HG02623 (cell line): ENCODE results near the gene RIMS3.

Source experiments
- ATAC-seq: cut with Tn5 transposase; IDR thresholded peaks from one replicate; pipeline ENCODE4 v1.9.1; 2021; ENCODE audit warnings: moderate library complexity; ENCODE audit not compliant: unreplicated experiment

Gene RIMS3

DNA sequence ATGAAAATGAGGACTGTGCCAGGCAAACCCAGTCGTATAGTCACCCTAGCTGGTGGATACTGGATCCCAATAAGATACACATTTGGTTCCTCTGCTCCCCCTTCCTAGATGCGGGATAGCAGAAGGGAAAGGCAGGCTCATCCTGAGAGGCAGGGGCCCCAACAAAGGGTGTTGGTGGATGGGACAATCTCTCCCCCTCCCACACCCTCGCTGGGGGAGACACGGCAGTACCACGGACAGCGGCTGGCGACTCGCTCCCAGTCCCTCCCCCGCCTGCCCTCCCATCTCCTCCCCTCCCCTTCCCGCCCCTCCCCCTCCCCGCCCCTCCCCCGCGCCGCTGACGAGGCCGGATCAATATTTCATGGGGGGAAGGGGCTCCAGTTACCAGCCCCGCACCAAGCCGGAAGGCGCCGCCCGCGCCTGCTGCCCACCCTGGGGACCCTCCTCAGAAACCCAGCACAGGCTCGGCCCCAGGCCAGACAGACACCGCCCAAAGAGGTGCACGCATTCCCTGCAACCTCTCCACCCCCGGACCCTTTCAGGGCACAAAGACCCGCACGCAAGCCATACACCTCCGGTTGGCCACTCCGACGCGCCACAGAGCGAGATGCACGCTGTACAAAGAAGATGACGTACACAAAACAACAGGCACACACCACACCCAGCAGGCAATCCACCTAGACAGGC is 11.5 kb downstream of the RIMS3 start:
- ATAC-seq, result no peak

DNA sequence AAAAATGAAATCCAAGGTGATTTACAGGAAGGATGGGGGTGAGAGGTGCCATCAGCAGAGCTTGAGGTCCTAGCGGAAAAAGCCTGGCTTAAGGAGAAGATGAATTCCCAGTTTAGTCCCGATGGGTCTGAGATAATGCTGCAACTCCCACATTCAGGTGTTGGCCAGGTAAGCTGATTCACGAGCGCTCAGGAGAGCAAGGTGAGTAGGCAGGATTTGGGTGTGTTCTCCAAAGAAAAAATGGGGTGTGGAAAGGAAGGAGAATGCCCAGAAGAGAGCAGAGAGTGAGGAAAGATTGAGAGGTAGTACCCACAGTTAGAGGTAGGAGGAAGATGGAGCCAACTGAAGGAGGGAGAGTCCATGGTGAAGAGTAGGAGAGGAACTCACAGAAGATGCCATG is 12.5 kb downstream of the RIMS3 start:
- no peak for ATAC-seq

GRCh38 chr1:40652468-40652867 is 13.0 kb downstream of the RIMS3 start:
- no peak for ATAC-seq

DNA sequence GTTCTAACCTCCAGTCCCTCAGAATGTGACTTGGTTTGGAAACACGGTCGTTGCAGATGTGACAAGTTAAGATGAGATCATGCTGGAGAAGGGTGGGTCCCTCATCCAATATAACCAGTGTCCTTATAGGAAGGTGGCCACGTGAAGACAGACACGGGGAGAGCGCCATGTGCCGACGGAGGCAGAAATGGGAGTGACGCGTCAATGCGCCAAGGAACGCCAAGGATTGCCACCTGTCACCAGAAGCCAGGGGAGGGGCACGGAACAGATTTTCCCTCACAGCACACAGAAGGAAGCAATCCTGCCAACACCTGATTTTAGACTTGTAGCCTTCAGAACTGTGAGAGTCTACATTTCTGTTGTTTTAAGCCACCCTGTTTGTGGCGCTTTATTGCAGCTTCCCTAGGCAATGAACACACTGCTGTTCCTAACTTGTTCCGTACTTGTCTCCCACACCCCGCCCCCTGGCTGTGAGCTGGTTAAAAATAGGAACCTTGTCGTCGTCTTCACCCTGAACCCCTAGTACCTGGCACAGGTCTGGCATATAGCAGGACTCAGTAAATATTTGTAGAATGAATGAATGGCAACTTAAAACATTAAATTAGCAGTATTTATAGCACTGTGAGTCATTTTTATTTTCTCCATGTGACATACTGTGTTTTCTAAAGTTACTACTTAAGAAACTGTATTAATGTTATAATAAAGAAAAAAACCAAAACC is 14.2 kb downstream of the RIMS3 start:
- ATAC-seq, result no peak

DNA sequence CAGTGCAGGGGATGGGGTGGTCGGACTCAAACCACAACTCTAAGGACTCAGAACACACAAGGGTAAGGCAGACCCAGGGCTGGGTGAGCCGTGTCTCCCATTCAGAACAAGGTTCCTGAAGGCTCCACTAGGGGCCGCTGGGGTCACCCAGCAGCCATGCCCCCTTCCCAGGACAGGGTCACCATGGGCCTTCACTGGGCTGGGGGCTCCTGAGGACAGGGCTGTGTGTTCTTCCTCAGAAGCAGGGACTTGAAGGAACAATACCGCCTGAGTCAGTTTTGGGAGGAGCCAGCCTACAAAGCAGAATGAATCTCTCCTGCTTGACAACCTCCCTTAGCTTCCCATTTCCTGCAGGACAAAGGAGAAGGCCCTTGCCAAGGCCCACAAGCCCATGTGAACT is 15.4 kb downstream of the RIMS3 start:
- no peak for ATAC-seq

DNA sequence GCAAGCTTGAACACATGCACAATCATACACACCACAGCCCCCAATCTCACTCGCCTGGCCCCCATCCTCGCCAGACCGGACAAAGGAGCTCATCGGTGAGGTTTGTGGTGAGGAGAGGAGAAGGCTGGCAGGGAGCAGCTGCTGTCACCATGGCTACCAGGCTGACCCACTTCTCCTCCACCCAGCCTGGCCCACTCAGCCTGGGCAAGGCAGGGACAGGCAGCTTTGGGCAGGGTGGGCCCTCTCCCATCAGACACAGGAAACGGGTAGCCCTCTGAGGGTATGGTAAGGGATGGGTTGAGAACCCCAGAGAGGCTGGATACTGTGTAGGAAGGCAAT is 15.9 kb downstream of the RIMS3 start:
- no peak for ATAC-seq

- ATAC-seq, result no peak
Observed at GRCh38 chr1:40648928-40649591, 16.4 kb downstream of the RIMS3 start.

- ATAC-seq, result no peak
Observed at GRCh38 chr1:40648200-40648599, 17.3 kb downstream of the RIMS3 start.

DNA sequence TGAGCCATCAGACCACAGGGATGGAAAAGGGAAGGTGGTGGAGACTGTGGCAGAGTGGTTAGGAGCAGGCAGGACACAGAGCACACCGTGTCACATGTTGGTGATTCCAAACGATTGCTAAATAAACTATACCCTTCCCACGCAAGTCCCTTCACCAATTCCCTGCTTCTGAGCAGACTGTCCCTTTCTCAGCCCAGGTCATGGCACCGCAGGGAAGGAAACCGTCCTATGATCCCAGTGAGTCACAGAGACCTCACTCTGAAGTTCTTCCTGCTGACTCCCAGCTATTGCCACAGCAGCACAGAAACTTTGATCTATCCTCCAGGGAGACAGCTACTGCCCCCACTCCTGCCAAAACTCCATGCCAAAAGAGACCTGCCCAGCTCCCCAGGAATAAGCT is 19.2 kb downstream of the RIMS3 start:
- ATAC-seq, result no peak

- no peak for ATAC-seq
Observed at GRCh38 chr1:40645118-40645680, 20.3 kb downstream of the RIMS3 start.

- no peak for ATAC-seq
Observed at GRCh38 chr1:40641601-40642242, 23.8 kb downstream of the RIMS3 start.

DNA sequence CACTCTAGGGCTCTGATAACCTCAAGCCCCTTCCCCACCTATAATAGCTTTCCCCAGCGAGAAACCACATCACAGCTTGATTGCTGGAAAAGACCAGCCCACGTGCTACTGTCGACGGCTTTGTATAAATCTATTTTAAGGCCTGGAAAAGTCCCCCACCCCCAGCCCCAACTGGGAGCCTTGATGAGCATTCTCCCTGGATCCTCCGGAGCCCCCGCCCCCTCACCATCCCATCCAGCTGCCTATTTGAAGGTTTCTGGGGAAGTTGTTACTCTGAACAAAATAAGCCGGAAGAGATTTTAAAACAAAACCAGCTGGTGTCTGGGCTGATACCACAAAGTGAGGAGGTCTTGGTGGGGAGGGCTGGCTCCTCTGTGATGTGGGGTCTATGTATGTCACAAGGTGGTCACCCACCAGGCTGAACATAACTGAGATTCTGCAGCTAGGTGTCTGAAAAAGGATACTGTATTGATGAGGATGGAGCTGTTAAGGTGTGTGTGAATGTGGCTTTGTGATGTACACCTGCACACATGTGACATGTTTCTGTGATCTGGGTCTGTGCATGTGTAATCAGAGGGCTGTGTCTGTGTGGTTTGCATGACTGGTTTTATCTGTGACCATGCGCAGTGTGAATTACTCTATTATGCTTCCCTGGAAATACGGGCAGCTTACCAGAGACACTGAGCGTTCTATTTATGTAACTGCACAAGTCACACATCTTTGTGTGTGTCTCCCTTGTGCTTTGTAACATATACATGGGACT is 25.0 kb downstream of the RIMS3 start:
- no peak for ATAC-seq

DNA sequence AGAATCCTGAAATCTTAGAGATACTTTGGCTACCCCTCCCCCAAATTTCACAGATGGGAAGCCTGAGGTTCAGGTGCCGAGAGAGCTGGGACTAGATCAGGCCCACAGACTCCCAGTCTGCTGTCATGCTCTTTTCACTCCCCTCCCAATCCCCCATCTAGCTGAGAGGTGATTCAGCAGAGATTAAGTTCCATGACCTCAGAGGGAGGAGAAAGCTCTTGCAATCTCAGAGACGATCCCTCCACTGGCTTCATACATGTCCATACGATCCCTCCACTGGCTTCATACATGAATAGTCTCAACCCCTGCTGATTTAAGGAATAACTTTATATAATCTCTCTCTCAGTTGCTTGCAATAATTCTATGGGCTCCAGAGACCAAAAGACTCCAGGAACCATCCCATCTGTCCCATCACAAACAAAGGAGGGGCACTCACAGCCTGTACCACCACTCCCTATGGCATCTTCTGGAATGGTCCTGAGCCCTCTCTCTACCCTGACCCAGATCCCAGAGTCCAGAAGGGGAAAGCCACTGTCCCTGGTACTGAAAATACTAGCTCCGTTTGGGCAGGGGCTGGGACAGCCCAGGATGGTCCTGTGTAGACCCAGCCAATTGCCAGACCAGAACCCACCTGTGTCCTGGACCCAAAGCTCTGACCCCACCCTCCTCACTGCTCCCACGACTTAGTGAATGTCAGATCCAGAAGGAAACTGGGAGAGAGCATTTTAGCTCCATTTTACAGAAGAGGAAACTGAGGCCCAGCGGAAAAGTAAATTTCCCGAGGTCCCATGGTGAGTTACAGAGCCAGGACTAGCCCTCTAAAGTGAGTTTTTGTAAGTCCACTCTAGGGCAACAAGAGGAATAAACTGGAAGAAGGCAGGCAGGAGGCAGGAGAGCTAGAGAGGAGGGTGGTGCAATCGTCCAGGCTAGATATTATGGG is 27.1 kb downstream of the RIMS3 start:
- no peak for ATAC-seq

DNA sequence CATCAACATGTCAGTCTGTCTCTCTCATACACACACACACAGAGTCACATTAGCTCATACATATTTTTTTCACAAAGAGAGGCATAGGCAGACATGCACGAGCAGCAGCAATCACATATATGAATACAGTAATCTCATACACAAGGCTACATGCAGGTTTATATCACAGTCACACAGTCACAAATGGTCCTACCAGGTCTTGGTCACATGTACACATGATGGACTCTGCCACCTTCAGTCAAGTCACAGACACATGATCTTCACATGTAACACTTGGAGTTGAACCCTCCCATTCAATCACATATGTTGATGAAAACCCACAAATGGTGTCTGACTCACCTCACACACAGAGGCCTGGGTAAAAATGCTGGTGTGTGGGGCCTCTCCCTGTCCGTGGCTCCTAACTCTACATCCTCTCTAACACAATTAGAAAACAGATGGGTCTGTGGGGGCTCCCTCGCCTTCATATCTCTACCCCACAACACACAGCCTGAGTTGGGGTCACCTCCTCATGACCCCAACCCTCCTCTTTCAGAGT is 27.9 kb downstream of the RIMS3 start:
- ATAC-seq, result no peak

DNA sequence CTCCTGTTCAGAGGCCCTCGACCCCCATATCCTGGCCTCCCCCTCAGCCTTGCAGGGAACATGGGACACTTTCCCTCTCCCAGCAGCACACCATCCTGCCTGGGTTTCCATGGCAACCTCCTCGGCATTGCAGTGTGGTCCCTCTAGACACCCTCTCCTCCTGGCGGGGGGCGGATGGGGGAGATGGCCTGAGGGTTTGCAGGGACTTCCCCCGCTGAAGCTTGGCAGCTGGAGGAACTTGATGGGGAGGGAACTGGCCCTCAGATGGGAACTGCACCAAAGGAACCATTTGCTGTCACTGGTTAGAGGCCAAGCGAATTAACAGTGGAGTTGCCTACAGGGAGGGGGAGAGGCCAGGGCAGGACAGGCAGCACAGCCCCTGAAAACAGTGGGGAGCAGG is 28.7 kb downstream of the RIMS3 start:
- no peak for ATAC-seq

GRCh38 chr1:40635763-40636500 is 29.6 kb downstream of the RIMS3 start:
- ATAC-seq, result no peak

GRCh38 chr1:40634901-40635655 is 30.4 kb downstream of the RIMS3 start:
- no peak for ATAC-seq

DNA sequence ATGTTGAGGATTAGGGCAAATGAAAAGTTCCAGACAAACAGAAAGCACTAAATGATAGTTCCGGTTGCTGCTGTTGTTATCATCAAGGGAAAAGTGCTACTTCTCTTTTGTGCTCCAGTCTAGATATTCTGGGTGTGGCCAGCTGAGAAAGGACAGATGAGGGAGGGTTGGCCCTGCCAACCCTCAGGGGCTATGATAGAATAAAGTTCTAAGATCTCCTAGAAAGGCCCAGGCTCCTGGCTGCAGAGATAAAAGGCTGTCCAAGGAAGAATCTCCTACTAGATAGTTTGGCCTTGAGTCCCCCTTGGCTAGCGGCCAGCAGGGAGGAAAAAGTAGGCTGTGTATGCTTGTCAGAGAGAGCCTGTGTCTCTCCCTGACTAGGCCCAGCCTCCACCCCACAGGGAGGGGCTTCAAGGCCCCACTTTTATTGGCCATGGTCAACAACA is 31.5 kb downstream of the RIMS3 start:
- ATAC-seq, result no peak
